IPS-NIHi7 (cell line): Measurements from ENCODE around the gene SCN4B.

Source experiments
- DNase-seq: peaks from one replicate; pipeline ENCODE4 v3.0.0; 2012; ENCODE audit warnings: mixed read lengths; ENCODE audit errors: extremely low spot score

The SCN4B gene

GRCh38 chr11:118152020-118152551 is 537 bp downstream of the SCN4B start:
- DNase-seq, result no peak

GRCh38 chr11:118151431-118151830 is 1.2 kb downstream of the SCN4B start:
- no peak for DNase-seq

GRCh38 chr11:118149493-118149892 is 3.1 kb downstream of the SCN4B start:
- DNase-seq, result no peak

- no peak for DNase-seq
Observed at GRCh38 chr11:118148856-118149255, 3.8 kb downstream of the SCN4B start.

GRCh38 chr11:118148240-118148639 is 4.4 kb downstream of the SCN4B start:
- DNase-seq, result no peak

- DNase-seq, result no peak
Observed at GRCh38 chr11:118147502-118147901, 5.1 kb downstream of the SCN4B start.

DNA sequence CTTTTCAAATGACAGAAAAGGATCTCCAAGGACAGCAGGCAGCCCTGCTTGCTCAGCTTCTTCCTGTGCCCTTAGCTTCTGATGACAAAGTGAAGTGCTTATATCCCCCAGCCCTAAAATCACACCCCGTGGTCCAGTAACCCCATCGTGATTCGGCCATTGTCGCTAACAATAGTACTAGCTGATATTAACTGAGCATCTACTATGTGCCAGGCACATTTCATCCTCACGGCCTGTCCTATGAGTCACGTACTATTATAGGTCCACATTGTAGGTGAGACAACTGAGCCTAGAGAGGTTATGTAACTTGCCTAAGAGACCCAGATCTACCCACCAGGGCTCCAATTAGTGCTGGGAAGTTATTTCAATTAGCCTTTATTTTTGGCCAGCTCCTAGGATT is 6.1 kb downstream of the SCN4B start:
- DNase-seq, result no peak

DNA sequence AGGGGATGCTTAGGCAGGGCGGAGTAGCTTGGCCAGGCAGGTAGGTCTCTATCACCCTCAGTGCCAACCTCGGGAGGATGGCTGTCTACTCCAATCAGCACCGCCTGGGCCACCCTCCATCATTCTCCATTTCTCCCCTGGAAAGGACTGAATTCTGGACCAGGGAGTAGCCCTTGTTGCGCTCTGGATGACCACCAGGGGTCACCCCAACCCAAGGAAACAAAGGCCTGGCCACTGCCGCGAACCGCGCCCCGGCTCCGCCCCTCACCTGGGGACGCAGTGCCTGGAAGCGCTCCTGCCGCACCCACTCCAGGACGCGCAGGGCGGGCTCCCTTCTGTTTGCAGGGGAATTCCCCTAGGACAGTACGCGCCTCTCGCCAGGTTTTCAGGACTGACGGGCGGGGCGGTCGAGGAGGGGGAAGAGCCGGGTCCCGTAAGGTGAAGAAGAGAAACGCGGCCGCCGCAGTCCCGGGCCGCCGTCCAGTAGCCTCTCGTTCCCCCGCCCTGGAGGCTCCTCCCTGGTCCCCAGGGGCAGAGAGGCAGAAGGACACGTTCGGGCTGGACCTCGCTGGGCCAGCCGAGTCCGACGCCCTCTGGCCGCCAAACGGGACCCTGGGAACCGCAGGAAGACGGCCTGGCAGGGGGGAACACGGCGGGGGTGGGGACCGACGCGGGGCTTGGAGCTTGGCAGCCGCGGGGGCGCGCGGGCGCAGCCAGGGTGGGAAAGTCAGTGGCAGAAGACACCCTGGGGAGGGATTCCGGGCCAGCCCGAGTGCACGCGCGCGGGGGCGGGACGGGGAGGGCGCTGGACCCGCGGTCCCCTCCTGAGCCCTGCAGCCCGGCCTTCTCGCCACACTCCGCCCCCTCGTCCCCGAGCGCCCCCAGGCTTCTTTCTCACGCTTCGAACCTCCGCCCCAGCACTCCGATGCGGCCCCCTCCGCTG is 7.1 kb downstream of the SCN4B start:
- peak; percentile 97 for DNase-seq

DNA sequence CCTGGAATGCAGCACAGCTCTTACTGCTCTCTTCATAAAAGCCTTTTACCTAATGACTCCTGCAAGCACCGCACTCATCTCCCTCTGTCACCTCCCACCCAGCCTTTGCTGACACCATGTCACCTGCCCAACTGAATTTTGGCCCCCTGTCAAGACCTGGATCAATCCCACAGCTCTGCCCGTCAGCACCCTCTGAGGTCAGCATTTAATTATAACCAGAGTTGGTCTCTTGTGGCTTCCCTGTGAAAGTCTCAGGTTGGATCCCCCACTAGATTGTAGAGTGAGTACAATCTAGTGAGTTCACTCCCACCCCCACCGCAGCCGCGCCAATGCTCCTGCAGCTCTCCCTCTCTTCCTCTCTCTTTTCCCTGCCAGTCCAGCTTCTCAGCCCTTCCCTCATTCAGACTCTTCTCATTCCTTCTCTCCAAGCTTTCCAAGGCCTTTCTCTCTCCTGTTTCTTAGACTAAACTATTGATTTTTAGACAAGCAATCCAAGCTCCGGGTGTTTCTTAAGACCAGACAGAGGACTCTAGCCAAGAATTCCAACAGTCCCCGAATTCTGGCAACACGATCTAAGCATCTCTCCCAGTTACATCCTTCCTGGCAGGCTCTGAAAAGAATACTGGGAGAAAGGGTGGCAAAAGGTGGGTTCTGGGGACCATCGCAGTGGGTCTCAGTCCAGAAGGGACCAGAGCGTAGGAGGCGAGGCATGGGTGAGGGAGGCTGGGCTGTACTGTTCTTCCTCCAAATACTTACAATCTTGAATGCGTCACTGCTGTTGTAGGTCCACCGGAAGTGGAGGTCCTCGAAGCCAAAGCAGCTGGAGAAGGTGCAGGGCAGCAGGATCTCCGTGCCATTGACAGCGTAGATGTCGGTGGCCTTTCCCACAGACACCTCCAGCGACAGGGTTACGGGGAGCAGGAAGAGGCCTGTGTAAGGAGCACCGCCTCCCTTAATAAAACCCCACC is 8.0 kb downstream of the SCN4B start:
- no peak for DNase-seq

GRCh38 chr11:118143661-118144185 is 8.9 kb downstream of the SCN4B start:
- DNase-seq, result no peak

DNA sequence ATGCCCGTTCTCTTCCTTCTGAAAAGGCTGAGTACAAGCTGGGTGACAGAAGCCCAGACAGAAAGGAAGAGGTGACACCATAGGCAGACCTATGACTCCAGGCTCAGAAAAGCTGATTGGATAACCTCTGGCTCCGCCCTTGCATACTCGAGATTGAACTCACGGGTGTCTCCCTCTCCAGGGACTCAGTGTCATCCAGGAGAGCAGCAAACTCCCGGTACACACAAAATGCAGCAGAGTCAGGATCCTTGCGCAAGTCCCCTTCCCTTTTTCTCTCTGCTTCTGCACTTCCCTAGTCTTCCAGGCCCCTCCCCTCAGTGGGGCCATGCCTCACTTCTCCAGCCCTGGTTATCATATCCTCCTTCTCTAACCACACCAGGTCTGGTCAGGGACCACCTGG is 9.8 kb downstream of the SCN4B start:
- no peak for DNase-seq

- no peak for DNase-seq
Observed at GRCh38 chr11:118142081-118142480, 10.5 kb downstream of the SCN4B start.

DNA sequence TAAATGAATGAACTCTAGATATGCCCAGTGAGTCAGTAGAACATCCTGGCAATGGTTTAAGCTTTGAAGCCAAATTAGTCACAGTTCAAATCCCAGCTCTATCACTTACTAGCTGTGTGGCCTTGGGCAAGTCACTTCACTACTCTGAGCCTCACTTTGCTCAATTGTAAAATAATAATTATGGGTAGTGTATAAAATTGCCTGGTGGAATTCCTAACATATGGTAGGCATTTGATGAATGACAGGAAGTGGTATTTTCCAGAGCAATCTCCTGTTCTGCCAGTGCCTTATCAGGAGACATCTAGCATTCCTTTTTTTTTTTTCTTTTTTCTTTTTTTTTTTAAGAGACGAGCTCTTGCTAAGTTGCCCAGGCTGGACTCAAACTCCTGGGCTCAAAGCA is 13.0 kb downstream of the SCN4B start:
- DNase-seq, result no peak

GRCh38 chr11:118138839-118139420 is 13.7 kb downstream of the SCN4B start:
- DNase-seq, result no peak

DNA sequence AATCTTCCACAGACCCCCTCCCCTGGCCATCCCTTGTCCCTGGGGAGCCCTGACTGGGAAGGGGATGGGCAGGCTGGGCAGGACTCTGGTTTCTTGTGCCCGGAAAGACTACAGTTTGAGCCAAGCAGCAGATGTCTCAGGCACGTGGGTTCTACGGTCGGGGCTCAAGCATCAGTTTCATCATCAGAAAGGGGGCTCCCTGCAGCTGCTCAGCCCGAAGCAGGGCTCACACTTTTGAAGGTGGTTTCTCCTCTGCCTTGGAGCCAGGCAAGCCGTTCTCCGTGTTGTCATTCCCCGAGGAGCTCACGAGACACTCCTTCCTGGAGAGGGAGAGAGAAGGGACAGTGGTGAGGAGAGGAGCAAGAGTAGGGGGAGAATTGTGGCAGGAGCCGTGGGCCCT is 15.8 kb downstream of the SCN4B start:
- no peak for DNase-seq

GRCh38 chr11:118136341-118136740 is 16.3 kb downstream of the SCN4B start:
- DNase-seq, result no peak

DNA sequence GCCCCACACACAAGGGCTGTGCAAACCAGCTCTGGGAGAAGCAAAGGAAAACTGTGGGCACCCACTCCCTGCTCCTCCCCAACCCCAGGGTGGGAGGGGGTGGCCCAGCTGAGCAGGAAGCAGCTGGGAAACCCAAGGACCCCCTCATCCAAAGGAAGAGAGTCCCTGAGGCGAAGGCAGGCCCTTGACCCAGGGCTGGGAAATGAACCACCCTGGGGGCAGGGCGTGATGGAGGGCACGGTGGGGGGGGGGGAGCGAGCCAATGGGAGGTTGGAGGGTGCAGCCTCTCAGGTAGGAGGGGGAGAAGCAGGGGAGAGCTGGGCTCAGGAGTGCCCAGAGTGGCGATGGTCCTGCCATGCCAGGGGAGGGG is 16.8 kb downstream of the SCN4B start:
- DNase-seq, result no peak

- DNase-seq, result no peak
Observed at GRCh38 chr11:118135051-118135795, 17.4 kb downstream of the SCN4B start.

DNA sequence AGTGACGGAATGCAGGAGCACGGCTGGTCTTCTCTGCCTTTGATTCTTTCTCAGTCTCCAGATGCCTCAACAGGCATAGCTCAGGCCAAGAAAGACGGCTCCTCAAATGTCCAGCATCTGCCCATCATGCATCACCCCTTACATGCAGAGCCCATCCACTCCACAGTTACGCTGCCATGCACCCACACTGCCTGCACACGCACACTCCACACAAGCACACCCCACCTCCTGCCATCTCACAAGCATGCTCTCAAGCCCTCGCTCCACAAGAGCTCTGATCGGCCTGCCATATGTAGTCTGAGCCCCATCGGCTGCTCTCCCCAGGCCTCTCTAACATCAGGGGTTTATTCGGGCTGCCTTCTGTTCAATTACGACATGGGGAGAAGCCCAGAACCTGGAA is 18.8 kb downstream of the SCN4B start:
- no peak for DNase-seq

DNA sequence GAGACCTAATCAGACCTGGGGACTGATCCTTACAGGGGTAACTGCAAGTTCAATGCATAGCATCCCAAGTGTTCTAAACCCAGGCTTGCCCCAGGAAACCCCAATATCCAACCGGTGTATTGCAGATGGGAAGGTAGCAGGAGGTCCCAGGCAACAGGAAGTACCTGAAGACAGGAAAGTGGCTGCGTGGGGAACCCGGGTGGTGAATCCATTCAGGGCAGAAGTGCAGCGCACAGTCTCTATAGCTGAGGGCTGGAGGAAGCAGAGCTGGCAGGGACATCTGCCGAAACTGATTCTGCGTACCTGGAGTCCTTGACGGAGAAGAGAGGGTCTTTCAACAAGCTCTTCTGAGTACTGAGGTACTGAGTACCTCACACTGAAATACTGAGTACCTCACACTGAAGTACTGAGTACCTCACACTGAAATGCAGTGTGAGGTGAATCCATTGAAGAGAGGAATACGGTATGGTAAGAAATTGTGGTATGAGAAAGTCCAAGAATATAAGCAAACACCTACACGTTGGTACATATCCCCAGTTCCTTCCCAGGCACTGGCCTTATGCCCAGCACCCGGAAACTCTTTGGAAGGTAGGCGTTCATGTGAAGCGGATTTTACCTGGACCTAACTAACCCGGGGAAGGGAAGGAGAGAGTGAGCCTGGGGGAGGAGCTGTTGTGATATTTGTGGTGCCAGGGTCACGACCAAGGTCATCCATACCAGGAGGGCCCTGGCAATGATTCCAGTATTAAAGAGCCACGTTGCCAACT is 20.1 kb downstream of the SCN4B start:
- DNase-seq, result no peak
